HG03103 (cell line): ENCODE data around the gene PPFIA1.
"Not testable (repeated sequence)": the region's sequence is repeated elsewhere in the genome, so short reads cannot be mapped to it uniquely, and the experiment has no call there.

Source experiments
- ATAC-seq: cut with Tn5 transposase; IDR thresholded peaks from one replicate; pipeline ENCODE4 v1.9.1; 2021; ENCODE audit warnings: low read depth; ENCODE audit not compliant: unreplicated experiment

PPFIA1 gene

DNA sequence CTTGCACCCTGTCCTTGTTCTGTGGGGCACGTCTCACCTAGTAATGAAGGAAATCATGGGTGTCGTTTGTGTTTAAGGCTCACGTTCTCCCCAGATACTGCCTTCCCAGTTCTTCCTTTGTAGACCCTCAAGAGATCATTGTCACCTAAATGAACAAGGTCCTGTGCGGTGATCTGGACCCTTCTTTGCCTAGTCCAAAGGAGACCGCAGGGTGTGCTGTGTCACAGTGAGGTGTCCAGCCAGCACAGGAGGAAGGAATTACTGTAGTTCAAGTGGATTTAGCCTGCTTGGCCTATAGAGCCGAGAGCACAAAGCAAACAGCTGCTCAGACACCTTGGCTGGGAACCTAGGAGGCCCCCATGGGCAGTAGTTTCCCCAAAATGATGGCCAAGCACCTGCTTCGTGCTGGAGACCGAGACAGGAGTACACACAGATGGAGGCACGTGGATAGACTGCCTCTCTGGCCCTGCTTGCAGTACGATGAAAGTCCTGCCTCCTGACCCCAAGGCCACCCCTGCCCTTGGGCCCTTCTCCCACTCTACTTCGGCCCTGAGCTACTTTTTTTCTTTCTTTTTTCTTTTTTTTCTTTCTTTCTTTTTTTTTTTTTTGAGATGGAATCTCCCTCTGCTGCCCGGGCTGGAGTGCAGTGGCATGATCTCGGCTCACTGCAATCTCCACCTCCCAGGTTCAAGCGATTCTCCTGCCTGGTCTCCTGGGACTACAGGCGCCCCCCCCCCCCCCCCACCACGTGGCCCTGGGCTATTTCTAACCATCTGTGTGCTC, 19.4 kb upstream of the PPFIA1 start:
- no peak for ATAC-seq

DNA sequence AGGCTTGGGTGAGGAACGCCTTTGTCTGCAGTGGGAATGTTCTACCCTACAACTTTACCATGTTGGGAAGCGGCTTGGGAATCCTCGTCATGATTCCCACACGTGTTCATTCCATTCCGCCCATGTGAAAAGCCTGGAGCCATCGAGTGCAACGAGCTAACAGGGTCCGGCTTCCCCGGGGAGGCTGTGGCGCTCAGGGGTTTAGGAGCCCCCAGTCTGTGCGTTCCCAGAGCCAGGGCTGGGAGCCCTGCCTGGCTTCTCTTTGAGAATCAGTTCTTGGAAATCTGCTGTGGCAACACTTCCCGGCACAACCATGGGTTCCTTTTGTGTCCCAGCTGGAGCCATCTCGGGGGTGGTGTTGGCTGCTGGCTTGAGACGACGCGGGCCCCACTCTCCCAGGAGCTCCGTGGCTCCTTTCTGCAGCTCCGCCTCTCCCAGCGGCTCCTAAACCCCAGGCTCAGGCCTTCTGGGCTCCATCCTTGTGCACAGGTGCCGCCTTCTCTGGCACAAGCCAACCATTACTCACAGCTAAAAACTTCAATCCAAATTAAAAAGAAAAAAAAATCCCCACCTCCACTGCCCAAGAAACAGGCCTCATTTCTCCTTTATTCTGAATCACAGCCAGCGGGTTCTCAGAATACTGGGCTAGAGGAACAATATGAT, 18.7 kb upstream of the PPFIA1 start:
- ATAC-seq = no peak

DNA sequence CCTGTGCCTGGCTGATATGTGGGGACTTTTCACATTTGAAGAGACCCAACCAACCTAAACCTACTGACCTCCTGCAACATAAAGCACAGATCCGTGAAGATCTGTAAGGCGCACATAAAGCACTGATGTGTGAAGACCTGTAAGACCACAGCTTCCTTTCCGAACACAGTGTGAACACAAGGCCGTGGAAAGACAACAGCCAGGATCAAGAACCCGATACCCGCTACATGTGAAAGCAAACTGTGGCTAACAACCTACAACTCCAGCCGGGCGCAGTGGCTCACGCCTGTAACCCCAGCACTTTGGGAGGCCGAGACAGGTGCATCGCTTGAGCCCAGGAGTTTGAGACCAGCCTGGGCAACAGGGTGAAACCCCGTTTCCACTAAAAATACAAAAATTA, 17.6 kb upstream of the PPFIA1 start:
- ATAC-seq = no peak

DNA sequence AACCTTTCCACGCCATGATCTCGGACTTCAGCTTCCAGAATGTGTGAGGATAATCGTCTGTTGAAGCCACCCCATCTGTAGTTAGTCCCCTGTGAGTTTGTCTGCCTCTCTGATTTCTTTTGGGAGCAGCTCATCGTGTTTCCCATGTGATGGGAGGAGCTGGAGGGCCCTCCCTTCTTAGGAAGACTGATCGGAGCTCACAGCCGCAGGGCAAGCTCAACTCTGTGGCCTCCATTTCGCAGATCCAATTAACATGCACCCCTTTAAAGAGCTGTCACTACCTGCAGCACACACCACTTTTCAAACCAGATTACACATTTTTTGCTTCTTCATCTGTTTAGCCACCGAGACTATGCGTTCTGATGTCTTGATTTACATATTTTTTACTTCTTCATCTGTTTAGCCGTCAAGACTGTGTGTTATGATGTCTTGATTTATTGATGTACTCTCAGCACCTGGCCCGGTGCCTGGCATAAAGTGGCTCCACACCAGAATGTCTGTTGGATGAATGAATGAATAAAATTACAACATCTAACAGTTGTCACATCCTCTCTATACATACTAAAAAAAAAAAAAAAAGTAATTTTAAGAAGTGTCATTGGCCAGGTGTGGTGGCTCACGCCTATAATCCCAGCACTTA, 14.9 kb upstream of the PPFIA1 start:
- no peak for ATAC-seq

DNA sequence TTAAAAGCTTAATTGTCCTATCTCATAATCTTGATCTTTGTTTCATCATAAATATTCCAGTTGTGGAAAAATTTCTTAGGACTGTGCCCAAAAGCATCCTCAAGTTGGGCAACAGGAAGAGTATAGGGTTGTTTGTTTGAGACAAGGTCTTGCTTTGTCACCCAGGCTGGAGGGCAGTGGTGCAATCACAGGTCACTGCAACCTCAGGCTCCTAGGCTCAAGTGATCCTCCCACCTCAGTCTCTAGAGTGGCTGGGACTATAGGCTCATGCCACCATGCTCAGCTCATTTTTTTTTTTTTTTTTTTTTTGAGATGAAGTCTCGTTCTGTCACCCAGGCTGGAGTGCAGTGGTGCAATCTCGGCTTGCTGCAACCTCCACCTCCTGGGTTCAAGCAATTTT, 11.4 kb upstream of the PPFIA1 start:
- ATAC-seq = not testable (repeated sequence)

DNA sequence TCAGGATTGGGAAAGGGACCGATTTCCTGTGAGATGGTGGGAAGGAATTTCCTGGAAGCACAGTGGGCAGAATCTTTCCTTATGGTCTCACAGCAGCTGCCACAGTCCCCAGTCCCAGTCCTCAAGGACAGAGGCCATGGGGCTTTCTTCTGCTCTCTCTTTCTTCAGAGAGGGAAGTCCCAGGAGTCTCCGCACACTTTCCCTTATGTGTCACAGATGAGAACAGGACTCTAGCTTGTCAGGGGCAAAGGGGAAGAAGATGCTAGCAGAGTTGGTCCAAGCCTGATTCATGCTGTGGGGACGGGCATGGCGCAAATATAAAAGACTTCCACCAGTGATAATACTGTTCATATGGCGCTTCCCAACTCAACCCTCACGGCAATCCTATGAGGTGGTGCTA, 7.5 kb upstream of the PPFIA1 start:
- ATAC-seq = no peak

DNA sequence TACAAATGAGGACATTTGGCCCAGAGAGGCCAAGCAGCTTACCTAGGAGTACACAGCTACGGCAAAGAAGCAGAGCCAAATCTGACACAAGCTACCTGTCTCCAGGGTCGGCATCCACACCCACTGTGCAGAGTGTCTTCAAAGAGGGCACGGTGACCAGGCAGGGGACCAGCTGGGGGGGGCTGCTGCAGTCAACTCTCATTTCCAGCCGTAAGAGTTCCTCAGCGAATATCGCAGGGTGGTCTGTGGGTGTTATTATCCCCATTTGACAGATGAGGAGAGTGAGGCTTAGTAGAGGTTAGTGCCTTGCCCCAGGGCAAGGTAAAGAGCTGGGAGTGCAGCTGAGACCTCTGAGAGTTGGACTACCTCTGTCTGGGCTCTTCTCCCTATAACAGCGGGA, 7.1 kb upstream of the PPFIA1 start:
- ATAC-seq = no peak

DNA sequence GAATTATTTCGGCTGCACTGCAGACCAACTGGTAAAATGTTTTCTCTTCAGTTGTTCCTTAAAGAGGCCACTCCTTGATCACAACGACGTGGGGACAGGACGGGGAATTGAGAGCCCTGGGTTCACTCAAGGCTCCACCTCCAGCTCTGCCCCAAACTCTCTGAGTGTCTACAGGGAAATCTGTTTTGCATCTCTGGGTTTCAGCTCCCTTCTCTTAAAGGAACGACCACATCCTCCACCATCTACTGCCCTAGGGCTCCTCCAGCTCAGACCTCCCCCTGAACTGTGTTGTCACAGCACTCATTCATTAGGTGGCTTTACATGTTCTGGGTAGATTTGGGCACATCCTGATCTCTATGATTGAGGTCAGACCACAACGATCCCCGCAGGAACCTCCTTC, 5.1 kb upstream of the PPFIA1 start:
- ATAC-seq = peak; percentile 49

DNA sequence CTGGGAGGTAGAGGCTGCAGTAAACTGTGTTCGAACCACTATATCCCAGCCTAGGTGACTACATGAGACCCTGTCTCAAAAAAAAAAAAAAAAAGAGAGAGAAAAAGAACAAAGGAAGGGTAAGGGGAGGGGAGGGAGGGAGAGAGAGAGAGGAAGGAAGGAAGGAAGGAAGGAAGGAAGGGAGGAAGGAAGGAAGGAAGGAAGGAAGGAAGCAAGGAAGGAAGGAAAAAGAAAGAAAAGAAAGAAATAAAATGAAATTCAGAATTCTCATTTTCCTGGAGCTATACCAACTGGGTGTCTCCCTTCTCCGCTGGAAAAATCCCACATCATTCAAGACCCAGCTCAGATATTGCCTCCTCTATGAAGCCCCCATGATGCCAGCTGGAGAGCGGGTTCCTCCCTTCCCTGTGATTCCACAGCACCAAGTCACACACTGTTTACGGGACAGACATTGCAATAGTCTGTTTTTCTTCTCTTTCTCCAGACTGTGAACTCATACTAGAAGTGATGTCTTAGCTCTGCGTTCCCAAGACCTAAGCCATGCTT, 3.0 kb upstream of the PPFIA1 start:
- no peak for ATAC-seq

DNA sequence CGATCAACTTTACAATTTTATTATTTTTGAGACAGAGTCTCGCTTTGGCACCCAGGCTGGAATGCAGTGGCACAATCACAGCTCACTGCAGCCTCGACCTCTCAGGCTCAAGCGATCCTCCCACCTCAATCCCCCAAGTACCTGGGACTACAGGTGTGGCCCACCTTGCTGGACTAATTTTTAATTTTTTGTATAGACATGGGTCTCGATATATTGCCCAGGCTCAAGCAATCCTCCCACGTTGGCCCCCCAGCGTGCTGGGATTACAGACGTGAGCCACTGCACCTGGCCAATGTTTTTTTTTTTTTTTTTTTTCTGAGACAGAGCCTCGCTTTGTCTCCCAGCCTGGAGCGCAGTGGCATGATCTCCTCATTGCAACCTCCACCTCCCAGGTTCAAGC, 2.0 kb upstream of the PPFIA1 start:
- ATAC-seq = no peak

DNA sequence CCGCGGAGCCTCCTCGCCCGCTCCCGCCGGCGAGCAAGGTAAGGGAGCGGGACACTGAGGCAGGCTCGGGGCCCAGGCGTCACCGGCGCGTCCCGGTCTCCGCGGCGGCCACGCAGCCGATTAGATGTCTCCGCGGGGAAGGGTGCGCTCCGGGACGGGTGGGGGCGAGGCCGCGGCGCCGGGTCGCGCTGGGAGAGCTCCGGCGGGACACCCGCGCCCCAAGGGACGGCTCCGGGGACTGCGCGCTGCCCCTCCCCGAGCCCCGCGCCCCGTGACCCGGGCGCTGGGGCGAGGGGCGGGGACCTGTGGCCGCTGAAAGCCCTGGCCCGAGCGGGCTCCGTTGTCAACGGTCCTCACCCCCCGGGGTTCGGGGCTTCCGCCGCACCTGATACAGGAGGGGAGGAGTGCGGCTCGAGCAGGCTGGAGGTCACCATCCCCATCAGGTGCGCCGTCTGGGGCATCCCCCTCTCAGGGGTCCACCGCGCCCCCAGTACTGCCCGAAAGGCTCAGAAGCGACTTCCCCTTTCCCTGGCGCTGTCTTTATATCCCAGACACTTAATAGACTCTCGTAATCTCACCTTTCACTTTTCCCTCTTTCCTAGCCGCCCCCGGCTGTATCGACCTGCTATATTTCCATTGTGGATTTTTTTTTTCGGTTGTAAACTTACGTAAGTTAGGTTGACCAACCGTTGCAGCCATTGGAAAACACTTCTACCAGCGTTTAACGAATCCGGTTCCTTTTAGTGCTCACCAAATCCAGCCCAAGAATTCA, 573 bp downstream of the PPFIA1 start:
- ATAC-seq = peak; percentile 23

DNA sequence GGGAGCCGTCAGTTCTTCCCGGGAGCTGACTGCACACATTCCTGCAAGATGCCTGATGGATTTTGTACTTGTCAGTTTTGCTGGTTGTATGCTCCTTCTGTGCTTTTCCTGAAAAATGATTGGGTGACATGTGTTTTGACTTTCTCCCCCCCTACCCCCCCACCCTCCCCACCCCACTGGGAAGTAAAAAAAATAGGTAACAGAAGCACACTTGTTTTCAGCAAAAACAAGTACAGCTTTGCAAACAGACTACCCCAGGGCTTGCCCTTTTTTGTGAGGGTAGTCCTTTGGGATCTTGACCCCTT, 1.1 kb downstream of the PPFIA1 start:
- no peak for ATAC-seq

DNA sequence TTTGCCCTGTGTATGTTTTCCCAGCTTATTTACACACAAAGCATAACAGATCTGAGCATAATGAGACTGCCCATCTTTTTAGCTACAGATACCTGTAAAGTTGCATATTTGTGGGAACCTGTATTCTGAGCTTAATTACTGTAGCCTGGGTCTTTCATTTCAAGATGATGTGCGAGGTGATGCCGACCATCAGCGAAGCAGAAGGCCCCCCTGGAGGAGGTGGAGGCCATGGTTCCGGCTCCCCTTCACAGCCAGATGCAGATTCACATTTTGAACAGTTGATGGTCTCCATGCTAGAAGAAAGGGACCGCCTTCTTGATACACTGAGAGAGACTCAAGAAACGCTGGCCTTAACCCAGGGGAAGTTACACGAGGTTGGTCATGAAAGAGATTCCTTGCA, 1.5 kb downstream of the PPFIA1 start:
- no peak for ATAC-seq

DNA sequence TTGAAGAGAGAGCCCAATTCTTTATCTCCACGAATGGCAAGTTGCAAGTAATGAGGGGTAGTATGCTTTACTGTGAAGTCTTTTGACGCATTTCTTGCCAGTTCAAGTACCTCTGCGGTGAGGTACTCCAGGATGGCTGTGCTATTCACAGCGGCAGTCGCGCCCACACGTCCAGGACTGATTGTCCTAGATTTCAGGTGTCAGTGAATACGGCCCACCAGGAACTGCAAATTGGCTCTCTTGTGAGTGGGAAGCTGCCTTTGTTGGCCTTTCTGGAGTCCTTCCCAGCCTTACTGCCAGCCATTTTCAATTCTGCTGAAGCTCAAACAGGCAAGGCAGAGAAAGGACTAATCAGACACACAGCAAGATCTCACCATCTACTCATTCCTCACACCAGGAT, 8.5 kb downstream of the PPFIA1 start:
- ATAC-seq = no peak

DNA sequence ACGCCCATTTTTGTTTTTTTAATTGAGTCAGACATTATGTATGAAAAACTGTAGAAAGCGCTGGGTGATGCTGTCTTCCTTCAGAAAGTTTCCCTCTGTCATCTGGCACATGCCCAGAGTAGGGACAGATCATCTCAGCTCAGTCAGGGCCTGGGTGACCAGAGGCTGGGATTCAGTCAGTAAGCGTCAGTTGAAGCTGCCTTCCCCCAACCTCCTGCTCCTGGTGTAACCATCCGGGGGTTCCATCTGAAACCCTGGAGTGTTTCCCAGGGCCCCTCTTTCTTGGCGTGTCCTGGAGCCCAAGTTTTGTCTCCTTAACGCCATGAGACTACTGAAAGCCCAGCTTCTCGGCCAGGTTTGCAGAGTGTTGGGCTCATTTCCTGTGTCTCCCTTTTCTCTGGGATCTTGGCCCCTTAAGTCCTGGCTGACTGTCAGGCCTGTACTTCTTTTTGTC, 10.7 kb downstream of the PPFIA1 start:
- ATAC-seq = no peak

DNA sequence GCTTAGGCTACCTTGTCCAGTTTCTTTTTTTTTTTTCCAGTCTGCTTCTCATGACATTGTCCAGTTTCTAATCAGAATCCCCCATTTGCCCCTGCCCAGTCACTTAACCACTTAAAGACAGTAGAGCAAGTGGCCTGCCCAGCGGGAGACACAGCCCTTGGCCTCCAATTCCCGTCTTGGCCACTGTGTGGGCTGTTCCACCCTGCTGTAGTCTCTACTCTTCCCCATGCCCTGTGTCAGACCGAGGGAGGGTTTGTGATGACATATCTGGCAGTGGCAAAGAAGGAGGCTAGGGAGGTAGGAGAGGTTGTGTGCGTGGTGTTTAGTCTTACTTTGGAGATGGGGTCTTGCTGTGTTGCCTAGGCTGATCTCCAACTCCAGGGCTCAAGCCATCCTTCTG, 11.5 kb downstream of the PPFIA1 start:
- ATAC-seq = no peak

DNA sequence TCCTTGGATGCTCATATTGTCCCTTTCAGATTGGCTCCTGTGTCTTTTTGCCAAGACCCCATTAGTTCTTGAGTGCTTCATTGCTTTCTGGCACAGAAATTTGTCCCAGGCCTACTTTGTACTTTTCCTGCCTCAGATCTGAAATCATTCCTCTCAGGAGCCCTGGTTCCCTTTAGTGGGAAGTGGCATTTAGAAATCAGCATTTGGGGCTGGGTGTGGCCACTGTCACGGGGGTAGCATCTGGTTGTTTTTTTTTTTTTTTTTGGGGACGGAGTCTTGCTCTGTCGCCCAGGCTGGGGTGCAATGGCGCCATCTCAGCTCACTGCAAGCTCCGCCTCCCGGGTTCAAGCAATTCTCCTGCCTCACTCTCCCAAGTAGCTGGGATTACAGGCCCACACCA, 18.2 kb downstream of the PPFIA1 start:
- ATAC-seq = no peak

DNA sequence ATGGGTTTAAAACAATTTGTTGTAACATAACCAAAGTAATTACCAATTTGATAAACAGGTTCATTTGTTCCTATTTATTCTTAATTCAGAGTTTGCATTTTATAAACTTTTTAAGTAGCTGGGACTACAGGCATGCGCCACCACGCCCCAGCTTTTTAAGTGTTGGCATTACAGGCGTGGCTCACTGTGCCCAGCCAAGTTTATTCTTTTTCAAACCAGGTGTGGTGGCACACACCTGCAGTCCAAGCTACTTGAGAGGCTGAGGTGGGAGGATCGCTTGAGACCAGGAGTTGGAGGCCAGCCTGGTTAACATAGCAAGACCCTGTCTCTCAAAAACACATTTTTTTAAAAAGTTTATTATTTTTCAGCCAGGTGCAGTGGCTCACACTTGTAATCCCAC, 19.1 kb downstream of the PPFIA1 start:
- no peak for ATAC-seq

DNA sequence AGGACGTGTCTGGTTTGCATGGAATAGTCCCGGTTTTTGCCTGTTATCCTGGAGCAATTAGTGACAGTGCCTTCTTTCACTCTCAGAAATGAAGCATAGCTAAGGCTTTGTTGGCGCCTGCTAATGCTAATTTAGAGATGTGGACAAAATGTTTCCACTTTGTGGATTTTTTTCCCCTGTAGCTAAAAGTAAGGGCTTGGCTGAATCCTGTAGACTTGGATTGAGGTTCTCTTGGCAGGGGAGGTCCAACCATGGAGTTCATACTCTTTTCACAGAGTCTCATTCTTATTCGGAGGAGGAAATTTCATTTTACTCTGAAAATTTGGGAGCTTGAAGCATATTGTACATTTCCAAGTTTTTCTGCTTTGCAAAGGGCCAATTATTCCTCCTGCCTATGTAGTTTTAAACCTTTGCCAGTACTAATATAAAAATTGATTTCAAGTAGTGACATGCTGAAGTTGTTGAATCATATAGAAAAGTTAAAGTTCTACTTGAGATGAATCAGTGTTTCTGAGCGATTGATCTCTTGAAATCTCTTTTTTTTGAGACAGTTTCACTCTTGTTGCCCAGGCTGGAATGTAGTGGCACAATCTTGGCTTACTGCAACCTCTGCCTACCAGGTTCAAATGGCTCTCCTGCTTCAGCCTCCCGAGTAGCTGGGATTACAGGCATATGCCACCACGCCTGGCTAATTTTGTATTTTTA, 20.0 kb downstream of the PPFIA1 start:
- ATAC-seq = no peak

DNA sequence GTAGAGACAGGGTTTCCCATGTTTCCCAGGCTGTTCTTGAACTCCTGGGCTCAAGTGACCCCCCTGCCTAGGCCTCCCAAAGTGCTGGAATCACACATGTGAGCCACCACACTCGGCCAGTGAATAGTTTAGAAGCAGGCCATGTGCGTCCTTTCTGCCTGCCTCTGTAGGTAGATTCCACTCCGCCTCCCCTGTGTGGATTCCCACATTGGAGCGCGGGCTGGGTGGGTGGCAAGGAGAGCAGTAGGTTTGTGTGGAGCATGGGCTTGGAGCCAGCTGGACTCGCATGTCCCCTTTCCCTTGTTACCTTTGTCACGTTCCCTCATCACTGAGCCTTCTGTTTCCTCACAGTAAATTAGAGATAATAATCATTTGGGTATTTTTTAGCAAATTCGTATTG, 21.7 kb downstream of the PPFIA1 start:
- ATAC-seq = no peak
